HG03460 (cell line): Measurements from ENCODE around the gene TTC39C.

Experiments used
- ATAC-seq: cut with Tn5 transposase; IDR thresholded peaks from one replicate; pipeline ENCODE4 v1.9.1; 2021; ENCODE audit not compliant: unreplicated experiment

TTC39C gene

DNA sequence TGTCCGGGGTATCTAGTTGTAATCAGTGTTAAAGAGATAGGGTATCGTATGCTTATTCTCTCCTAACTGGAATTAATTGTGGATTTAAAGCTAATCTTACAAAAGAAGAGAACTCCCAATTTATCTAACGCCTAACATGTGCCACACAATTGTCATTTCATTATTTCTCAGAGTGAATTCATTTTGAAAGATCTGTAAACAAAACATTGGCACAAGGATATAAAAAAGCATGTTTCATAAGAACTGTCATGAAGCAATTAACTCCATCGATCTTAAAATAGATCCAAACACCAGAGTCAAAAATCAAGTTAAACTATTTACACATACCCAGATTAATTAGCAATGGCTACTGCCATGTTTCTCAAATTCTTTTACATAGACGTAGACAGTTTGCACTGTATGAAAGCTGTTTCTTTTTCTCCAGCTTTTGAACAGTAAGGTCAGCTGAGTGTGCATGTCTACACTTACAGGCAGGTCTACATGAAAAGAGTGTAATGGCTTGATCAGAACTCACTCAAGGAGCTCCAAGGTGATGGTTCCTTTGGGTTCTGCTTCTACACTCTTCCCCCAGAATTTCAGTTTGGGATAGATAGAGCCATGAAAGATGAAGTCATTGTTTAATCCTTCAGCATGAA lies 163.1 kb downstream of the TTC39C start:
- ATAC-seq = no peak

DNA sequence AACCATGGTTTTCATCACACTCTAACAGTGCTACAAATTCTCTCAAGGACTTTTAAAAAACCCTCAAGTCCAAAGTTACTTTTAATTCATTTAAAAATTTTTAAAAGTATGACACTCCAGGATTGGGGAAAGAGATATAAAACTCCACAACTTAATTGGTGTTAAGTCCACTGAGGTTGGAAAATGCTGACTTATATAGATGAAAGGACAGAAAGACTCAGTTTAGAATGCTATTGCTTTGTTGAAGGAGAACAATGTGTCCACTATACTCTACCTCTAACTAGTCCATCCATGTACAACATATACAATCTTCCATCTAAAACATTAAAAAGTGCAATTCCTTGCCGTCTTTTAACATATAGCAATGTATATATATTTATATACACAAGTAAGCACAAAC lies 165.5 kb downstream of the TTC39C start:
- no peak for ATAC-seq

- ATAC-seq = no peak
Observed at GRCh38 chr18:24181806-24182205, 167.3 kb downstream of the TTC39C start.
